Osteoblast (primary cell): Measurements from ENCODE around the gene TUBGCP6. TPM values are rescaled to one million over a fixed set of nuclear protein-coding genes. Genes with fewer than 3 reads are reported as not detected.
A peak's percentile ranks its signal among the peaks of the same experiment; 100 is the strongest.

Experiments used
- DNase-seq: peaks from one replicate; pipeline ENCODE4 v3.0.0; 2011; ENCODE audit warnings: low spot score, mixed read lengths; ENCODE audit not compliant: insufficient read length; ENCODE audit errors: missing footprints
- H2AFZ ChIP-seq: 2 replicates; pipeline ENCODE4 v1.6.0; 2011; ENCODE audit warnings: mild to moderate bottlenecking, low read length
- H3K27ac ChIP-seq: 2 replicates; pipeline ENCODE4 v1.5.1; 2011; ENCODE audit warnings: mild to moderate bottlenecking, low read depth, low read length, moderate library complexity
- H3K27me3 ChIP-seq: 2 replicates; pipeline ENCODE4 v1.6.0; 2012; ENCODE audit warnings: mild to moderate bottlenecking, control low read depth, inconsistent platforms, low read length, moderate library complexity; ENCODE audit not compliant: insufficient read depth
- H3K36me3 ChIP-seq: 2 replicates; pipeline ENCODE4 v1.5.1; 2011; ENCODE audit warnings: mild to moderate bottlenecking, low read length, control low read depth, moderate library complexity; ENCODE audit not compliant: insufficient read depth
- H3K4me1 ChIP-seq: 2 replicates; pipeline ENCODE4 v1.5.1; 2011; ENCODE audit warnings: mild to moderate bottlenecking, low read length, control low read depth, moderate library complexity; ENCODE audit not compliant: insufficient read depth
- H3K4me2 ChIP-seq: 2 replicates; pipeline ENCODE4 v1.6.0; 2011; ENCODE audit warnings: mild to moderate bottlenecking, low read length; ENCODE audit not compliant: insufficient read depth
- H3K4me3 ChIP-seq: fragments of 200-600 bp; sonication (generic); 3 replicates; pipeline ENCODE4 v1.5.1; 2012; ENCODE audit warnings: mild to moderate bottlenecking, low read length, inconsistent platforms; ENCODE audit not compliant: insufficient read depth
- H3K79me2 ChIP-seq: 2 replicates; pipeline ENCODE4 v1.6.0; 2012; ENCODE audit warnings: mild to moderate bottlenecking, low read length, control low read depth, inconsistent platforms; ENCODE audit not compliant: insufficient read depth
- H3K9me3 ChIP-seq: 2 replicates; pipeline ENCODE4 v1.5.1; 2011; ENCODE audit warnings: low read depth, low read length, control low read depth
- H4K20me1 ChIP-seq: 2 replicates; pipeline ENCODE4 v1.6.0; 2012; ENCODE audit warnings: mild to moderate bottlenecking, low read length, control low read depth; ENCODE audit not compliant: insufficient read depth
- total RNA-seq: library from RNA; depleted of rRNA; stranded (reverse); fragments of >200 nt; gene quantifications from 2 replicates; pipeline ENCODE4 v1.2.3, GENCODE V29; 2012
- TF ChIP-seq, protein P1 (sequence below): IDR thresholded peaks from 2 replicates; pipeline ENCODE4 v1.5.1; 2011; ENCODE audit warnings: mild to moderate bottlenecking, low read depth, low read length, moderate library complexity; ENCODE audit errors: extremely low read depth

The TUBGCP6 gene
- total RNA-seq, 1 donor, result 28.2 TPM

DNA sequence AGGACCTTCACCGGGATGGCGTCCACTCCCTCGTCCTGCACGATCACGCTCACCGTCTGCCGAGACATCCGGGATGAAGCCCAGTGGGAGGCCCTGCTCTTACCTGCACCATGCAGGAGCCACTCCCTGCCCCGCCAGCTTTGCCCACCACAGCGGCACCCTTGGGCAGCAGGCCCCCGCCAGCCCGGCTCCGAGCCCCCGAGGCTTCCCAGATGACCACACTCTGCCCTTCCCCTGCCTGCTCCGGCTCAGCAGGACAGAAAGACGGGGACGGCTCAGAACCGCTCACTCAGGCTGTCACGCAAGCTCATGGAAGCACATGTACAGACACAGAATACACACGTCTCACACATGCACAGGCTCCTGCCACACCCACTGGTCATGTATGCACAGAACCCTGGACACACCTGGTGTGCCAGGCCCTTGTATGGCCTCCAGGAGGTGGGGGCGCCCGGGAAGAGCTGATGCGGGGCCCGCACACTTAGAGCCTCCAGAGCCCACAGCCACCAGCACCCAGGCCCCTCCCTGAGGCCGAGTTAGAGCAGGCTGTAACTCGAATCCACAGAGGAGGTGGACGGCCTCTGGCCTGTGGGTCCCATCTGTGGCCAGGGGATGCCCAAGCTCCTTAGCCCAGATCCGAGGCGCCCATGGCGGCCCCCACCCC, 34.3 kb upstream of the TUBGCP6 start:
- H3K9me3 ChIP-seq, result no peaks in the 10 kb centered on the region
- peaks cover 25% of the 10 kb centered on the region for H3K79me2 ChIP-seq
- H3K27me3 ChIP-seq, result no peaks in the 10 kb centered on the region
- no peak overlapping the region for H3K27ac ChIP-seq
- H3K4me3 ChIP-seq, result no peak overlapping the region
- H3K36me3 ChIP-seq, result peaks cover 83% of the 10 kb centered on the region
- H4K20me1 ChIP-seq, result peaks cover 36% of the 10 kb centered on the region
- DNase-seq, result no peak
- H3K4me2 ChIP-seq, result no peak overlapping the region
- TF ChIP-seq, protein P1, sequence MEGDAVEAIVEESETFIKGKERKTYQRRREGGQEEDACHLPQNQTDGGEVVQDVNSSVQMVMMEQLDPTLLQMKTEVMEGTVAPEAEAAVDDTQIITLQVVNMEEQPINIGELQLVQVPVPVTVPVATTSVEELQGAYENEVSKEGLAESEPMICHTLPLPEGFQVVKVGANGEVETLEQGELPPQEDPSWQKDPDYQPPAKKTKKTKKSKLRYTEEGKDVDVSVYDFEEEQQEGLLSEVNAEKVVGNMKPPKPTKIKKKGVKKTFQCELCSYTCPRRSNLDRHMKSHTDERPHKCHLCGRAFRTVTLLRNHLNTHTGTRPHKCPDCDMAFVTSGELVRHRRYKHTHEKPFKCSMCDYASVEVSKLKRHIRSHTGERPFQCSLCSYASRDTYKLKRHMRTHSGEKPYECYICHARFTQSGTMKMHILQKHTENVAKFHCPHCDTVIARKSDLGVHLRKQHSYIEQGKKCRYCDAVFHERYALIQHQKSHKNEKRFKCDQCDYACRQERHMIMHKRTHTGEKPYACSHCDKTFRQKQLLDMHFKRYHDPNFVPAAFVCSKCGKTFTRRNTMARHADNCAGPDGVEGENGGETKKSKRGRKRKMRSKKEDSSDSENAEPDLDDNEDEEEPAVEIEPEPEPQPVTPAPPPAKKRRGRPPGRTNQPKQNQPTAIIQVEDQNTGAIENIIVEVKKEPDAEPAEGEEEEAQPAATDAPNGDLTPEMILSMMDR, result no peak
- H3K4me1 ChIP-seq, result no peaks in the 10 kb centered on the region
- H2AFZ ChIP-seq, result no peak overlapping the region

DNA sequence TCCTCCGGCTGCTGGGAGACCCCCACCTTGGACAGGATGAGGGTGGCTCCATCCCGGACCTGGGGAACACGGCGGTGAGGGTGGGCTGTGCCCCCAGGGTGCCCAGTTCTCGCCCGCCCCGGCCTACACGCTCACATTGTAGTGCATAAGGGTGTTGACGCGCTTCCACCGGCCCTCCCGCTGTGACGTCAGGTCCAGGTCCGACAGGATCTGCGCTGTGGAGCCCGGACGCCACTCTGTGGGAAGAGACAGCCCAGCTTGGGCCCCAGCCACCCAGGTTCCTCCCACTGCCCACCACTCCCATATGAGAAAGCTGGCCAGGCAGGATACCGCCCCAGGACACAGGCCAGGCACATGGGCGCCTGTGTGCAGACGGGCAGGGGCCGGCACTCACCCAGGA, 33.6 kb upstream of the TUBGCP6 start:
- H3K27ac ChIP-seq, result no peak overlapping the region
- no peaks in the 10 kb centered on the region for H3K27me3 ChIP-seq
- no peak overlapping the region for H2AFZ ChIP-seq
- no peak overlapping the region for H3K4me3 ChIP-seq
- TF ChIP-seq, protein P1, result no peak
- H3K79me2 ChIP-seq, result peaks cover 21% of the 10 kb centered on the region
- peaks cover 82% of the 10 kb centered on the region for H3K36me3 ChIP-seq
- no peak overlapping the region for H3K4me2 ChIP-seq
- H3K4me1 ChIP-seq, result no peaks in the 10 kb centered on the region
- no peak for DNase-seq
- H4K20me1 ChIP-seq, result peaks cover 38% of the 10 kb centered on the region
- H3K9me3 ChIP-seq, result no peaks in the 10 kb centered on the region

DNA sequence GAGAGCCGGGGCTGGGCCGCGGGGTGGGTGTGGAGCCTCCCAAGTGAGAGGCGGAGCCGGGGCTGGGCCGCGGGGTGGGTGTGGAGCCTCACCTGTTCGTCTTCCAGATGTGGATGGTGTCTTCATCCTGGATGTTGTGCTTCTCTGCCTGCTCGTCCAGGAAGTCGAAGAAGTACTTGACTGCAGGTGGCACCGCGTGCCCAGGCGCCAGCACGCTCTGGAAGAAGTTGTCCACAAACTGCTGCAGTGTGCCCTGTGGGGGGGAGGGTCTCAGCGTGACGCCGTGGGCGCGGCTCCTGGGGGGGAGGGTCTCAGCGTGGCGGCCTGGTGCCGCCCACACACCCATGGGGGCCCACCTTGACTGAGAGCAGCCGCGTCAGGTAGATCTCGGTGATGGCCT, 32.9 kb upstream of the TUBGCP6 start:
- H3K27ac ChIP-seq, result no peak overlapping the region
- no peak overlapping the region for H3K4me2 ChIP-seq

GRCh38 chr22:50276143-50276542, 31.3 kb upstream of the TUBGCP6 start:
- TF ChIP-seq, protein P1, result peak; percentile 43
- H2AFZ ChIP-seq, result no peak overlapping the region
- peak; percentile 96 for DNase-seq

More for the DNA sequence above, 32.9 kb upstream of the TUBGCP6 start:
- TF ChIP-seq, protein P1, result no peak
- Histone ChIP-seq H2AFZ (no peak overlapping the region), H3K9me3 (no peaks in the 10 kb centered on the region), H3K27me3 (no peaks in the 10 kb centered on the region), H3K4me1 (no peaks in the 10 kb centered on the region), H3K79me2 (peaks cover 17% of the 10 kb centered on the region), H3K36me3 (peaks cover 77% of the 10 kb centered on the region), H3K4me3 (no peak overlapping the region), H4K20me1 (peaks cover 40% of the 10 kb centered on the region)
- no peak for DNase-seq

More at GRCh38 chr22:50276143-50276542, 31.3 kb upstream of the TUBGCP6 start:
- H4K20me1 ChIP-seq, result peaks cover 35% of the 10 kb centered on the region
- no peak overlapping the region for H3K4me3 ChIP-seq
- H3K79me2 ChIP-seq, result peaks cover 7% of the 10 kb centered on the region
- no peaks in the 10 kb centered on the region for H3K27me3 ChIP-seq
- H3K27ac ChIP-seq, result no peak overlapping the region
- no peak overlapping the region for H3K4me2 ChIP-seq
- H3K36me3 ChIP-seq, result peaks cover 66% of the 10 kb centered on the region
- peaks cover 6% of the 10 kb centered on the region for H3K4me1 ChIP-seq
- no peaks in the 10 kb centered on the region for H3K9me3 ChIP-seq
